Measurements from ENCODE around the gene HIGD1A. TPM values are rescaled to one million over a fixed set of nuclear protein-coding genes. Genes with fewer than 3 reads are reported as not detected.

HIGD1A gene
- total RNA-seq, 1 experiment from 2014 or later: 80.7 TPM

- DNase-seq (ENCODE audit: low spot score): no peak
- no peak overlapping the region for H3K4me3 Mint-ChIP-seq
- ATAC-seq: no peak
- H3K9me3 Mint-ChIP-seq: peaks cover 4% of the 10 kb centered on the region
- CTCF ChIA-PET: no interaction called here
- H3K27ac Mint-ChIP-seq: no peak overlapping the region
- H3K4me1 Mint-ChIP-seq: peaks cover 20% of the 10 kb centered on the region
- H3K36me3 Mint-ChIP-seq: no peaks in the 10 kb centered on the region
- TF ChIP-seq ESRRA (CRISPR knock-in tag; IDR thresholded peaks at IDR 0.05; ENCODE audit: borderline replicate concordance) (no peak), ZNF423 (CRISPR knock-in tag; IDR thresholded peaks at IDR 0.05) (no peak), TCF7 (CRISPR knock-in tag; IDR thresholded peaks at IDR 0.05; ENCODE audit: low read depth) (no peak), AFF4 (CRISPR knock-in tag; IDR thresholded peaks at IDR 0.05; ENCODE audit: borderline replicate concordance) (no peak), JAZF1 (CRISPR knock-in tag; IDR thresholded peaks at IDR 0.05) (no peak), NFYB (CRISPR knock-in tag; conservative IDR thresholded peaks at IDR 0.05; ENCODE audit: low read depth) (no peak), FOXP4 (CRISPR knock-in tag; IDR thresholded peaks at IDR 0.05) (no peak), ZNF425 (CRISPR knock-in tag; conservative IDR thresholded peaks at IDR 0.05) (no peak)
- POLR2A ChIA-PET: no interaction called here
- no peaks in the 10 kb centered on the region for H3K27me3 Mint-ChIP-seq (ENCODE audit: low read depth)
Measured at GRCh38 chr3:42827023-42827422, 22.7 kb upstream of the HIGD1A start.

GRCh38 chr3:42826141-42826540 is 21.9 kb upstream of the HIGD1A start:
- Mint-ChIP-seq H3K4me3 (no peak overlapping the region), H3K36me3 (no peaks in the 10 kb centered on the region), H3K27ac (no peak overlapping the region), H3K27me3 (ENCODE audit: low read depth) (no peaks in the 10 kb centered on the region), H3K4me1 (peaks cover 18% of the 10 kb centered on the region), H3K9me3 (peaks cover 4% of the 10 kb centered on the region)
- DNase-seq (ENCODE audit: low spot score): no peak
- POLR2A ChIA-PET: no interaction called here
- CTCF ChIA-PET: no interaction called here
- no peak for ATAC-seq
- TF ChIP-seq FOXK1 (CRISPR knock-in tag; IDR thresholded peaks at IDR 0.05) (no peak), MLX (CRISPR knock-in tag; IDR thresholded peaks at IDR 0.05) (no peak), JAZF1 (CRISPR knock-in tag; IDR thresholded peaks at IDR 0.05) (no peak), ZNF512 (CRISPR knock-in tag; IDR thresholded peaks at IDR 0.05; ENCODE audit: borderline replicate concordance) (no peak), ZNF281 (CRISPR knock-in tag; IDR thresholded peaks at IDR 0.05) (no peak), SMAD4 (CRISPR knock-in tag; IDR thresholded peaks at IDR 0.05) (no peak), GABPB1 (CRISPR knock-in tag; IDR thresholded peaks at IDR 0.05) (no peak), PRDM15 (CRISPR knock-in tag; IDR thresholded peaks at IDR 0.05) (no peak), JUN (CRISPR knock-in tag; IDR thresholded peaks at IDR 0.05) (no peak), NR1H2 (CRISPR knock-in tag; IDR thresholded peaks at IDR 0.05) (no peak), SOX15 (CRISPR knock-in tag; IDR thresholded peaks at IDR 0.05) (no peak), SMAD3 (CRISPR knock-in tag; IDR thresholded peaks at IDR 0.05; ENCODE audit: borderline replicate concordance) (no peak)
